Panc1 (cell line): ENCODE data around the gene GPR55. TPM values are rescaled to one million over a fixed set of nuclear protein-coding genes. Genes with fewer than 3 reads are reported as not detected.

ENCODE experiments used
- ATAC-seq: fragments of 200-7000 bp; cut with Tn5 transposase; 2 replicates; pipeline ENCODE4 v1.9.1; 2020; ENCODE audit warnings: mild to moderate bottlenecking, moderate library complexity
- BruUV-seq: library from RNA; stranded (reverse); fragments of 400-500 nt; replicated peaks from 2 replicates; lab custom pipeline; 2021; lab: Mats Ljungman, UMichigan
- CTCF ChIA-PET: fragments of 300-600 bp; sonication (Branson Sonifier 250); formaldehyde crosslinking; loops from one replicate; lab custom pipeline; 2022; ENCODE audit warnings: antibody characterized with exemption; lab: Charles Lee
- POLR2A ChIA-PET: fragments of 300-600 bp; sonication (Branson Sonifier 250); formaldehyde crosslinking; loops from one replicate; lab custom pipeline; 2022; ENCODE audit warnings: antibody characterized with exemption; lab: Charles Lee
- DNase-seq: peaks from one replicate; pipeline ENCODE4 v3.0.0-alpha.2; 2010; ENCODE audit warnings: low read depth, low spot score
- H3K27ac ChIP-seq: 2 replicates; pipeline ENCODE4 v1.5.1; 2011; ENCODE audit warnings: mild to moderate bottlenecking, low read length, inconsistent platforms
- H3K27me3 ChIP-seq: fragments of 200-500 bp; sonication (Bioruptor generic); 2 replicates; pipeline ENCODE4 v1.6.0; 2014; ENCODE audit warnings: low read length, inconsistent platforms; ENCODE audit not compliant: control insufficient read depth, insufficient read depth
- H3K36me3 ChIP-seq: fragments of 200-500 bp; sonication (Bioruptor generic); 2 replicates; pipeline ENCODE4 v1.5.1; 2014; ENCODE audit warnings: inconsistent platforms, mild to moderate bottlenecking, low read length, moderate library complexity; ENCODE audit not compliant: control insufficient read depth, insufficient read depth
- H3K4me1 ChIP-seq: 2 replicates; pipeline ENCODE4 v1.5.1; 2011; ENCODE audit warnings: inconsistent platforms, mild to moderate bottlenecking, low read length, moderate library complexity; ENCODE audit not compliant: control insufficient read depth, insufficient read depth
- H3K4me3 ChIP-seq, 2 experiments: 2 replicates each; pipeline ENCODE4 v1.5.1; 2011 to 2012; ENCODE audit warnings: low read depth in 2 of 2, low read length in 2 of 2, mild to moderate bottlenecking in 2 of 2, inconsistent platforms in 1 of 2, moderate library complexity in 1 of 2
- H3K9me3 ChIP-seq: fragments of 200-500 bp; sonication (Bioruptor generic); 2 replicates; pipeline ENCODE4 v1.5.1; 2014; ENCODE audit warnings: low read depth, mild to moderate bottlenecking, inconsistent platforms, low read length, moderate library complexity; ENCODE audit not compliant: control insufficient read depth, insufficient read depth
- CTCF ChIP-seq: fragments of 450-650 bp; IDR thresholded peaks from 2 replicates; pipeline ENCODE4 v1.5.1; 2017; ENCODE audit warnings: mild to moderate bottlenecking
- POLR2AphosphoS5 ChIP-seq: IDR thresholded peaks from 2 replicates; pipeline ENCODE4 v1.6.1; 2012; ENCODE audit warnings: mild to moderate bottlenecking, low read depth, low read length, moderate library complexity
- SIN3A ChIP-seq: IDR thresholded peaks from 2 replicates; pipeline ENCODE4 v1.6.1; 2012; ENCODE audit warnings: low read depth, mild to moderate bottlenecking, low read length, moderate library complexity, borderline replicate concordance; ENCODE audit not compliant: insufficient read depth
- TCF7L2 ChIP-seq: IDR thresholded peaks from 2 replicates; pipeline ENCODE4 v1.6.1; 2011; ENCODE audit warnings: mild to moderate bottlenecking, low read depth, low read length, inconsistent platforms
- in situ Hi-C: cut with HindIII; loops from 2 replicates; pipeline ENCODE4 v1.10.0; 2016; ENCODE audit warnings: low sequenced_read_pairs, low pct_unique_long_range_greater_than_20kb
- intact Hi-C: fragments of 100-400 bp; cut with micrococcal nuclease; formaldehyde crosslinking; loops from one replicate; pipeline ENCODE4 v1.10.0; 2022; ENCODE audit not compliant: unreplicated experiment
- total RNA-seq: library from RNA; stranded (reverse); gene quantifications from one replicate; pipeline ENCODE4 v1.2.1, GENCODE V29; 2021; ENCODE audit not compliant: unreplicated experiment
- TF ChIP-seq, protein P1 (sequence below), 2 experiments: IDR thresholded peaks; 2 replicates each; pipeline ENCODE4 v1.6.1; 2011 to 2012; ENCODE audit warnings: low read depth in 2 of 2, control low read depth in 1 of 2, low read length in 1 of 2, mild to moderate bottlenecking in 1 of 2, moderate library complexity in 1 of 2; ENCODE audit not compliant: insufficient read depth in 1 of 2

The GPR55 gene
- total RNA-seq, 1 experiment from 2014 or later, result 0.08 TPM

DNA sequence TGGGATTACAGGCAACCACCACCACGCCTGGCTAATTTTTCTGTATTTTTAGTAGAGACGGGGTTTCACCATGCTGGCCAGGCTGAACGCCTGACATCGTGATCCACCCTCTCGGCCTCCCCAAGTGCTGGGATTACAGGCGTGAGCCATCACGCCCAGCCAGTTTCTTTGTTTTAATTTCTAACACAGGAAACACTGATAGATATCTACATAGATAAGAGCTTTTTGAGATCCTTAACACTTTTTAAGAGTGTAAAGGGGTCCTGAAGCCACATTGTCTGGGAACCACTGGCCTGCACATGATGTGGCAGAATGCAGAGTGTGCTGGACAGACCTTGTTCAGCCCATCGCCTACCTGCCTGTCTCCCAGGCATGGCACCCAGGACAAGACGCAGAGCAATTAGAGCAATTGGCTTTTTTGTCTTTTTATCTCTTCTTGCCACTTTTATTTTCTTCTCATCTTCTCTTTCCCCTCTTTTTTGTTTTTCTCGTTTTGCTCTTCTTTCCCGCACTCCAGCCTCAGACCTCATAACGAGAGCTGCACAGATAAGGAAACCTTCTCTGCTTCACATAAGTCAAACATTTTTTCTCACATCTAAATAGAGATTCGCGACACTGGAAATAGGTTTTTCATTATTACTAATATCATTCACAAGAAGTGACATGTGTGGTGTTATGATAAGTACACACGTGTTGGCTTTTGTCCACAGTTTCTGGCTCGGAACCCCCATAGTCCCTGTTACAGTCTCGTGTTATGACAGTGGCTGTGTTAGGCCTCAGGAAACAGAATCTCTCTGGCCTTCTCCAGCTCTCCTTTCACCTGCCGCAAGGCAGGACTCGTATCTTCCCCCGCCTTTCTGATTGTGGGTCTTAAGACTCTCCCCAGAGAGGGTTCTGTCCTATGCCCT lies 25.2 kb upstream of the GPR55 start:
- H3K27ac ChIP-seq, result no peak overlapping the region
- no peak overlapping the region for H3K4me3 ChIP-seq
- H3K9me3 ChIP-seq, result no peaks in the 10 kb centered on the region
- POLR2A ChIA-PET, result no interaction called here
- BruUV-seq, result no TSS peak
- no peak for DNase-seq
- in situ Hi-C loops, result loop anchor here (5.0 kb wide), 1 partner anchor 73 kb away; no protein-coding TSS in a partner anchor
- ATAC-seq, result no peak; the same call in 1 of the 2 replicates
- no peaks in the 10 kb centered on the region for H3K36me3 ChIP-seq
- intact Hi-C loops, result no loop called here
- no peaks in the 10 kb centered on the region for H3K4me1 ChIP-seq
- TF ChIP-seq CTCF (no peak), POLR2AphosphoS5 (no peak), SIN3A (no peak), TCF7L2 (no peak)
- TF ChIP-seq, protein P1, sequence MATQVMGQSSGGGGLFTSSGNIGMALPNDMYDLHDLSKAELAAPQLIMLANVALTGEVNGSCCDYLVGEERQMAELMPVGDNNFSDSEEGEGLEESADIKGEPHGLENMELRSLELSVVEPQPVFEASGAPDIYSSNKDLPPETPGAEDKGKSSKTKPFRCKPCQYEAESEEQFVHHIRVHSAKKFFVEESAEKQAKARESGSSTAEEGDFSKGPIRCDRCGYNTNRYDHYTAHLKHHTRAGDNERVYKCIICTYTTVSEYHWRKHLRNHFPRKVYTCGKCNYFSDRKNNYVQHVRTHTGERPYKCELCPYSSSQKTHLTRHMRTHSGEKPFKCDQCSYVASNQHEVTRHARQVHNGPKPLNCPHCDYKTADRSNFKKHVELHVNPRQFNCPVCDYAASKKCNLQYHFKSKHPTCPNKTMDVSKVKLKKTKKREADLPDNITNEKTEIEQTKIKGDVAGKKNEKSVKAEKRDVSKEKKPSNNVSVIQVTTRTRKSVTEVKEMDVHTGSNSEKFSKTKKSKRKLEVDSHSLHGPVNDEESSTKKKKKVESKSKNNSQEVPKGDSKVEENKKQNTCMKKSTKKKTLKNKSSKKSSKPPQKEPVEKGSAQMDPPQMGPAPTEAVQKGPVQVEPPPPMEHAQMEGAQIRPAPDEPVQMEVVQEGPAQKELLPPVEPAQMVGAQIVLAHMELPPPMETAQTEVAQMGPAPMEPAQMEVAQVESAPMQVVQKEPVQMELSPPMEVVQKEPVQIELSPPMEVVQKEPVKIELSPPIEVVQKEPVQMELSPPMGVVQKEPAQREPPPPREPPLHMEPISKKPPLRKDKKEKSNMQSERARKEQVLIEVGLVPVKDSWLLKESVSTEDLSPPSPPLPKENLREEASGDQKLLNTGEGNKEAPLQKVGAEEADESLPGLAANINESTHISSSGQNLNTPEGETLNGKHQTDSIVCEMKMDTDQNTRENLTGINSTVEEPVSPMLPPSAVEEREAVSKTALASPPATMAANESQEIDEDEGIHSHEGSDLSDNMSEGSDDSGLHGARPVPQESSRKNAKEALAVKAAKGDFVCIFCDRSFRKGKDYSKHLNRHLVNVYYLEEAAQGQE (IDR thresholded peaks at IDR 0.05; ENCODE audit: insufficient read depth in 1 of 2, low read depth in 2 of 2, low read length in 1 of 2), result no peak
- H3K27me3 ChIP-seq, result peaks cover 1% of the 10 kb centered on the region; the same call in 1 of the 2 replicates
- CTCF ChIA-PET, result no interaction called here

GRCh38 chr2:230947908-230948365 lies 22.9 kb upstream of the GPR55 start:
- Histone ChIP-seq H3K4me3 (no peak overlapping the region), H3K9me3 (no peaks in the 10 kb centered on the region), H3K4me1 (no peaks in the 10 kb centered on the region), H3K27ac (no peak overlapping the region), H3K27me3 (no peaks in the 10 kb centered on the region), H3K36me3 (no peaks in the 10 kb centered on the region)
- BruUV-seq, result no TSS peak
- ChIA-PET CTCF (interaction anchor here (0.6 to 0.7 kb wide), 2 partner anchors 92 to 242 kb away, joined by 6 to 7 read pairs; no protein-coding TSS in a partner anchor), POLR2A (no interaction called here)
- TF ChIP-seq TCF7L2, result no peak
- TF ChIP-seq, protein P1 (IDR thresholded peaks at IDR 0.05; ENCODE audit: insufficient read depth in 1 of 2, low read depth in 2 of 2, low read length in 1 of 2), result no peak
- TF ChIP-seq CTCF, result no peak
- no peak for TF ChIP-seq SIN3A
- no peak for TF ChIP-seq POLR2AphosphoS5
- DNase-seq (no peak), ATAC-seq (no peak)
- in situ Hi-C loops (no loop called here), intact Hi-C loops (no loop called here)
